GM12872 (cell line): ENCODE measurements around the gene ATRIP.

Experiments used
- TF ChIP-seq, protein P1 (sequence below): IDR thresholded peaks from 3 replicates; pipeline ENCODE4 v1.5.1; 2011; ENCODE audit warnings: low read depth, mild to moderate bottlenecking, low read length, moderate library complexity; ENCODE audit not compliant: insufficient read depth

The ATRIP gene

GRCh38 chr3:48446425-48447193 is at the start of gene ATRIP:
Gene ATRIP, plus strand, starts transcription at chr3:48446737. Its CDS starts 109 bp downstream, at chr3:48446846.
- TF ChIP-seq, protein P1, sequence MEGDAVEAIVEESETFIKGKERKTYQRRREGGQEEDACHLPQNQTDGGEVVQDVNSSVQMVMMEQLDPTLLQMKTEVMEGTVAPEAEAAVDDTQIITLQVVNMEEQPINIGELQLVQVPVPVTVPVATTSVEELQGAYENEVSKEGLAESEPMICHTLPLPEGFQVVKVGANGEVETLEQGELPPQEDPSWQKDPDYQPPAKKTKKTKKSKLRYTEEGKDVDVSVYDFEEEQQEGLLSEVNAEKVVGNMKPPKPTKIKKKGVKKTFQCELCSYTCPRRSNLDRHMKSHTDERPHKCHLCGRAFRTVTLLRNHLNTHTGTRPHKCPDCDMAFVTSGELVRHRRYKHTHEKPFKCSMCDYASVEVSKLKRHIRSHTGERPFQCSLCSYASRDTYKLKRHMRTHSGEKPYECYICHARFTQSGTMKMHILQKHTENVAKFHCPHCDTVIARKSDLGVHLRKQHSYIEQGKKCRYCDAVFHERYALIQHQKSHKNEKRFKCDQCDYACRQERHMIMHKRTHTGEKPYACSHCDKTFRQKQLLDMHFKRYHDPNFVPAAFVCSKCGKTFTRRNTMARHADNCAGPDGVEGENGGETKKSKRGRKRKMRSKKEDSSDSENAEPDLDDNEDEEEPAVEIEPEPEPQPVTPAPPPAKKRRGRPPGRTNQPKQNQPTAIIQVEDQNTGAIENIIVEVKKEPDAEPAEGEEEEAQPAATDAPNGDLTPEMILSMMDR: no peak

DNA sequence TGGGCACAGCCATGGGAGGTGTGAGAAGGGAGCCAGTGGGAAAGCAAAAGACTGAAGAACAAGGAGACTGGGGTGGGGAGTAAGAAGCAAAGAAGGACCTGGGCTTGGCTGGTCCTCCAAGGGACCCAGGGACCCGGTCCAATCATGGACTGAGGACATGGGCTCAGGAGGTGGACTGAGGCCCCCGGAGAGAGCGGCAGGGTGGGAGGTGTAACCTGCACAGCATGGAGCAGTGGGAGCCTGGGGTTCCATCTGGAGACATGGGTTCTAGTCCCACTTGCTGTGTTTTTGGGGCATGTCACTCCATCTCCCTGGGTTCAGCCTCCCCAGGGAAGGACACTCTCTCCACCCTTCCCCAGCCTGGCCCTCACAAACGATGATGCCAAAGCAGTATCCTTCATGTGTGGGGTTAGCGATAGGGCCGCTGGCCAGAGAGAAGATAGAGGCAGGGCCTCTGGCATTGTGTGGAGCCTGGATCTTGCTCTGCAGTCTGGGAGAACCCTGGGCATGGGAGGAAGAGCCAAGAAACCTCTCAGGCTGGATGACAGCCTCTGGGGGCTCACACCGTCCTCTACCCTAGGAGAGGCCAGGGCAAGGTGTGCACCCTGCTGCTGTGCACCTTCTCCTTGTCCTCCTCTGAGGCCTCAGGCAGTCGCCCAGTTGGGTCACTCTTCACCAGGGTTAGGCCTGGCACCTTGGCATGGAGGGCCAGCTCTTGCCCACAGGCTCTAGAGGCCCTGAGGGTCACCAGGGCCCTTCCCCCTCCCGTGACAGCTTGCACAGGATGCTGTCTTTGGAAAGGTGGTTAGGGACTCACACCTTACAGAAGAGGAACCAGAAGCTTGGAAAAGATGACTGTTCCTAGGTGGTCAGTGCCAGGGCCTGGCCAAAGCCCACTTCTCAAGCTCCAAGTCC is 48.5 kb upstream of the ATRIP start:
- TF ChIP-seq, protein P1: no peak

DNA sequence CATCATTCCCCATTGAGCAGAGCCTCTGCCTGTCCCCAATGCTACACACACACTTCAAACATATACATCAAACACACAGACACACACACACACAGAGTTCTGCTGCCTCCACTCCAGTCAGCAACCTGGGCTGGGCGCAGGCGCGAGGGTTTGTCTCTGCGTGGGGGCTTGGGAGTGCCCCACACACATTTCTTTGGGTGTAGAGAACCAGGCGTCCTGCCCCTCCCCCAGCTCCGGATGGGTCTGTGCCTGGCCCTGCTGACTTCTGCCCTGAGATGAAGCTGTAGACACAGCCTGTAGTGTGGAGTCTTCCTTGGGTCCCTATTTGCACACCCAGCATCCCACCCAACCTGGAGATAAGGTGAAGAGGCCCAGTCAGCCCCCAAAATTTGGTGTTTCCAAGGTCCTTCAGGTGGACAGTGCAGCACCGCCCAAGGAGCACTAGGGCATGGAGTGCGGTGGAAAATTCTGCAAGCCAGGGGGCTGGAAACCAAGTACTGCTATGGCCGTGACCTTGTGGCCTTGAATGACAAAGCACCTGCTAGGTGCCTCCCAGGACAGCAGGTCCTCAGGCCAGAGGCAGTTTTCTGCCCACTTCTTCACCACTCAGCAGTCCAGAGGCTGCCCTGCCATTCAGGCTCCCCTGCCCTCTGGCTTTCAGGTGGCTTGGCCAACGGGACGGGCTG is 47.7 kb upstream of the ATRIP start:
- TF ChIP-seq, protein P1: no peak

DNA sequence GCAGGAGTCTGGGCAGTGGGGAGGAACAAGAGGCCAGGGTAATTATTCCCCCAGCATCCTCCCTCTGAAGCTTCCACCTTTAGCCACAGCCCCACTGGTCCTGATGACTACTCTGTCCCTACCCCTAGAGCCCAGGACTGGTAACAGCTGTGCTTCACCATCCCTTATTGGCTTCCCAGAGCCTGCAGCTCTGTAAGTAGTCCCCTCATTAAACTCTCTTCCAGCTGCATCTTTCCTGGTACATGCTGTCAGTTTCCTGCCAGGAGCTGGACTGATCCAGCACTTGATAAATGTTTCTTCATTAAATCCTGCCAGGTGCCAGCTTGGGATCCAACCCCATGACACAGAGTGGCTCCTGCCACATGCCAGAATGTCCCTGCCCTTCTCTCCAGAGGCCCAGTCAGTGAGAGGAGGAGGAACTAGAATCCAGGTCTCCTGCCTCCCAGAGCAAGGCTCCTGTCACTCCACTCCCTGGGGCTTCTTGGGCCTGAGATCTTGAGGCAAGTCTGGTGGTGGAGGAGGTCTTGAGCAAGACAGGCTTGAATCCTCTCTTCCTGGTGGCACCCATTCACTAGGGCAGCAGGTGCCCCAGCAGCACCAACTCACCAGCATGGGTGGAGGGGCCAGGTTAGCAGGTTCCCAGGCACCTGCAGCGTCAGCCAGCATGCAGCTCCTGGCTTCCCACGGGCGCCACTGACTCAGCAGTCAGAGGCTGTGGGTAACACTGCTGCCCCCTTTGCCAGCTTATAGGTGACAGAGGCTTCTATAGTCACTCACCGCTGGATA is 47.0 kb upstream of the ATRIP start:
- TF ChIP-seq, protein P1: no peak

- TF ChIP-seq, protein P1: peak; percentile 74
Observed at GRCh38 chr3:48400824-48401433, 45.6 kb upstream of the ATRIP start.

GRCh38 chr3:48402281-48402732 is 44.2 kb upstream of the ATRIP start:
- TF ChIP-seq, protein P1: no peak
